HG03575 (cell line): ENCODE measurements around the gene GDI2.

Source experiments
- ATAC-seq: cut with Tn5 transposase; IDR thresholded peaks from one replicate; pipeline ENCODE4 v1.9.1; 2021; ENCODE audit not compliant: unreplicated experiment, insufficient number of reproducible peaks, low FRiP score; ENCODE audit errors: extremely low read depth

Gene GDI2

DNA sequence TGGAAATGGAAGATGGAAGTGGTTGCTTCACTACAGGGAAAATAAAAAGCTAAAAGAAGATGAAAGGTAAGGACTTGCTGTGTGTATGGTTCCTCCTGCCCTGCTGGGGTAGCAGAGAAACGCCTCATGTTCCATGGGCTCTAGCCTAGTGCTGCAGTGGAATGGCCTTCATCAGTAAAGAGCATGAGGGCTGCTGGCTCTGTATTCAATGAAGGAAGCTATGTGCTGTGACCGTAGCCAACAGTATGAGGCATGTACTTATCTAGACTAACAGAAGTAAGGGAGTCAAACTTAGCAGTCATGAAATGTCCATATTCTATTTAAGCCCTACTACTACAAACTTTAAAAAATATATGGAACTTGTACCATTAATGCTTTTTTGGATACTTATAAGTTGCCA lies 54.3 kb downstream of the GDI2 start:
- no peak for ATAC-seq

GRCh38 chr10:5757766-5758517 lies 55.3 kb downstream of the GDI2 start:
- ATAC-seq = no peak

- no peak for ATAC-seq
Measured at GRCh38 chr10:5752301-5752871, 60.8 kb downstream of the GDI2 start.

DNA sequence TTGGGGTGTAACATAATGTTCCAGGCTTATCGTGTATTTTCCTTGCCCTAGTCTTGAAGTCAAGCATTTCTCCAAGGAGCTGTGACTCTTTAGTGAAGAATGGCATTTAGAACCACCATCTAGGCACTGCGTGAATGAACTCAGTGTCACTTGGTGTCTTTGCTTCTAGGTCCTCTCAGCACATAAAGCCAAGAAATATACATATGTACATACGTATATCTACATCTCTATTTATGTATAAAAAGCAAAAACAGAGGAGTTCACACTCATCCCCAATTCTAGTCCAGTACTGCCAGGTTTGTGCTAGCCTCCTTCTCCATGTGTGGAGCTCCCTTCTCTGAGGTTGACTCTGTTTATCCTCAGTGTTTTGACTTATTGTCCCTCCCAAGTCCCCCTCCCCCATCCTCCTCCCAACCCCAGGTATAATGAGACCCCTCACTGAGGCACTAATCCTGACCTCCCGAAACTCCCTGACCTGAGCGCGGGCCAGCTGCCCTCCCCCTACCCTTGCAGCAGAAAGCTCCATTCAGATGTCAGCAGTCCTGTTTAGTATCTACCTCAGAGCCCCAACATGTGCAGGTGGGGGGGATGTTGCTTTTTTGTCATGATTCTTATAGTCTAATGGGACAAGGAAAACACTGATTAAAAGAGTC lies 61.5 kb downstream of the GDI2 start:
- ATAC-seq = no peak

DNA sequence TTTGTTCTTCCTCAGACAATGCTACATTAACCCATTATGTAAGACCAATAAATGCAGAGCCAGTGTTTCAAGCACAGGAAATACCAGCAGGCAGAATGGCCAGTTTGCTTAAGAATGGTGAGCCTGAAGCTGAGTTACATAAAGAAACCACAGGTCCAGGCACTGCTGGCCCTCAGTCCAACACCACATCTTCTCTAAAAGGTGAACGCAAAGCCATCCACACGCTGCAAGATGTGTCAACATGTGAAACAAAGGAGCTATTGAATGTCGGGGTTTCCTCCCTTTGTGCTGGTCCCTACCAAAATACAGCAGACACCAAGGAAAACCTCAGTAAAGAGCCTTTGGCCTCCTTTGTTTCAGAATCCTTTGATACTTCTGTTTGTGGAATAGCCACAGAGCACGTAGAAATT lies 64.8 kb downstream of the GDI2 start:
- ATAC-seq = no peak

GRCh38 chr10:5746197-5746596 lies 67.0 kb downstream of the GDI2 start:
- no peak for ATAC-seq

DNA sequence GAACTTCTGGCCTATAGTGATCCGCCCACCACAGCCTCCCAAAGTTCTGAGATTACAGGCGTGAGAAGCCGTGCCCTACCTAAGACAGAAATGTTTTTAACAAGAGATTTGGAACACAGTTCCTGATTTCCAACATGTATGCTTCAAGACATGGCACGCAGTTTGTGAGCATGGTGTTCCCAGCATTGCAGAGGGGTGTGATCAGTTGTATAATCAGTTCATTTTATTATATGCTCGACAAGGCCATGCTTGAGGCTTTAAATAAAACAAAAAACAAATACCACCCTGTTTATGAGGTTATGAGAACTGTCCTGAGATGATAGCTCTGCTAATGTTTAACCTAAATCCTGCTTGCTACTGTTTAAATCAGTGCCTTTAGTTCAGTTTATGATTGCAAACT lies 68.4 kb downstream of the GDI2 start:
- ATAC-seq = no peak

GRCh38 chr10:5743736-5744135 lies 69.5 kb downstream of the GDI2 start:
- ATAC-seq = no peak

DNA sequence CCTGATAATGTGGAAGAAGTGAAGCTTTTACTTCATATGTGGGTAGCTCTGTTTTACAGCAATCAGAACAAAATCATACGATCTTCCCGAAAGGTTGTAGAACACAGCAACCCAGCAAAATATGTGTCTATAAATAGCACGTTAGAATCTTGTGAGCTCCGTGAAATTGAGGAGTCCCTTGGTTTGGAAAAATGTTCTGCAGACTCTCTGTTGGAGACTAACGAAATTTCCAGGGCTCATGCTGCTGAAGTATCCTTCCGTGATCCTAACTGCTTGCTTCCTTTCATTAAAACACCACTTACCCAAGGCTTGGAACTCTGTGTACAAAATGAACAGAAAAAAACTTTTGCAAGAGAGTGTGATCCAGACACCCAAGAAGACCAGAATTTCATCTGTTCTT lies 71.1 kb downstream of the GDI2 start:
- no peak for ATAC-seq

DNA sequence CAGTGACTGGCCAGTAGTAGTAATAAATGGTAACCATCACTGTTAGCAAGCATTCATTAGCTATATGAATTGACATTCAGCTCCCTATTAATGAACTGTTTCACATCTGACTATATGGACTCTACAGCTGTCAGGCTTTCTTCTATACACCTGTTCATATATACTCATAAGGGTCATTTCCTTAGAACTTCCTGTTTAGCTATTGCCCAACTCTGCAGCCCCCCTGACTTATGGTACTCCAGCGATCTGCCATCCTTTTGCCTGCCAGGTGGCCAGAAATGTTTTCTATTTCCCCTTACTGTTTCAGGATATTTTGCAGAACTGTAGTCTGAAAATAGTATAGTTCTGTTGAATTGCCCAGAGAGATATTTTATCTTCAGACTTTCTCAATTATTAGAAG lies 72.0 kb downstream of the GDI2 start:
- no peak for ATAC-seq

GRCh38 chr10:5738427-5738826 lies 74.8 kb downstream of the GDI2 start:
- ATAC-seq = no peak

DNA sequence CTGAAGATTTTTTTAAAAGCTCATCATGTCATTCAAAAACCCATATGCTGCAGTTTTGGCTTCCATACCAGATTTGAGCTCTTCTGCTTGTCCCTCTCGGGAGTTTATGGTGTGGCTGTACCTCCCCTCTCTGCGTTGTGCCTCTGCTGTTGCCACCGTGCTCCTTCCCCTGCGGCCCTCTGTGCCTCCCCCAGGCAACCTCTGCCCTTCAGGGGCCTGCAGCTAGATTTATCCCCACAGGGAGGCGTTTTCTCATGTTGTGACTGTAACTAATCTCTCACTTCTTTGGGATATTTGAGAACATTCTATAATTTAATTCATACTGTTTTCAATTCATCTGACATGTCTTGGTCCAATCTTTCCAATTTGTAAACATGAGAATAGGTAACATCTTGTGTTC lies 75.9 kb downstream of the GDI2 start:
- ATAC-seq = no peak

DNA sequence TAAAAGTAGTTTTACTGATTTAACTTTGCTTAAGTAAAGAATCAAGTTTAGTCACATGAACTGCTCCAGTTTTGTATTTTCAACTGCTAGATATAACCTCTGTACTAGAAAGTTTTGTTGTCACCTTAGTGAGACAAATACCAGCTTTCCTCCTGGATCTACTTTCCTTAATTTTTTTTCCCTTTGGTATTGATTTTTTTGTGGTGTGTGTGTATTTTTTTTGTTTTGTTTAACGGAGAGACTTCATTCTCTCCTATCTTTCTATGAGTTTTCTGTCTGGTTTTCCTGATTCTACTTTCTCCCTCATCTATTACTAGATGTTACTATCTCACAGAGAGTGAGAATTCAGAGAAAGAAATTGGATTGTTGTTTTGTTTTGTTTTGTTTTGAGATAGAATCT lies 76.6 kb downstream of the GDI2 start:
- no peak for ATAC-seq

DNA sequence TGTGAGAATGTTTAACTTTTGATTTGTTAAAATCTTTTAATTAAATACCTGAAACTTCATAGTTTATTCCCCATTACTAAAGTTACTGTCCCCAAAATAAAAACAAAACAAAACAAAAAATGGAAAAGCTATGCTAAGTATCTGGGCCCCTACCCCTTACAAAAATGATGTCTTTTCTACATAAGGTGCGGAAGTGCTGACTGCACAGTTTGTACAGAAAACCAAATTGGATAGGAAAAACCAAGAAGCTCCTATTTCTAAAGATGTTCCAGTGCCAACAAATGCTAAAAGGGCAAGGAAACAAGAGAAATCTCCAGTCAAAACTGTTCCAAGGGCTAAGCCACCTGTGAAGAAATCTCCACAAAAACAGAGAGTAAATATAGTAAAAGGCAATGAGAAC lies 78.1 kb downstream of the GDI2 start:
- ATAC-seq = no peak

DNA sequence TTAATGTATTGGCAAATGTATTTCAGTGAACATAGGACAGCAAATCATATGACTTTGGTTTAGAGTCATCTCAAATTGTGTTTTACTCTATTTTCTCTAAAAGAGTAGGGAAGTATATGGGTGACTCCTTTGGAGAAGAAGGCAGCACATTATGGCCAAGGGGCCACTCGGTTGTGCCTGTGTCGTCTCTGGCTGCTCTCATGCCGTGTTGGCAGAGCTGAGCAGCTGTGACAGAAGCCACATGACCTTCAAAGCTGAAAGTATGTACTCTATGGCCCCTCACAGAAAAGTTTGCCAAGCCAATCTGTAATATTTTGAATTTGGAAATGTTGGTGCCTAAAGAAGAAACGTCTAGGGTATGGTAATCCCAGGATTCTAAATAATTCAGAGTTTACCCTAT lies 81.1 kb downstream of the GDI2 start:
- no peak for ATAC-seq

DNA sequence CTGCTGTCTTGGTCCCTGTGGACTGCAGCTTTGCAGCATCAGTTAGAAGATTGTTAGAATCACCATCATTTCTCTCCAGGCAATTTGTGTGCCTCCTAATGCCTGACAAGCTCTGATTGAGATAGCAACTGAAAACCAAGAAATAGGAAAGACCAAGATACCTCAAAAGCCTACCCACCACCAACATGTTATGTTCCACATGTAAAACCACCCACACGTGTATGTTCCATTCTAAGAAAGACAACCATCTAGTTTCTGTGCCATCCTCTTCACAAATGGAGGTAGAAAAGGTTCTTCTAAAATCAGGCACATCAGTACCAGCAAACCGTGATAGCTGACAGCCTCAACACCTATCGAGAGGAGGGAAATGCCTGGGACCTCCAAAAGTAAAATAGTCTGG lies 81.7 kb downstream of the GDI2 start:
- ATAC-seq = no peak

GRCh38 chr10:5730766-5731165 lies 82.5 kb downstream of the GDI2 start:
- no peak for ATAC-seq

DNA sequence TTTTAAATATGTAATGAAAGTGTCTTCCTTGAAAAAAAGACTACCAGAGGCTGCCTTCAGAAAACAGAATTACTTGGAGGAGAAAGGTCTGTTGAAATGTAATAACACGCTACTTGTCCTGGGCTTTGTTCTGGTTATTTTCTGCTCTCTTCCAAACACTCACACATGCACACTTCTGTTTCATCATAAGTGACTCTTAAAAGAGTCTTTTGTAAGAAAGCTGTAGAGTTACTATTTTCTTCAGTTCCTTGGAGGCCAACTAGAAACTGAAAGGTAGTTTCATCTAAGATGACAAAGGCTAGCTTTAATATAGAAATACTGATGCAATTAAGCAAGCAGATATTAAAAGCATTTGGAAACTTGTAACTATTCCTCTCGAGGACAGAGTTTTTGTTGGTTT lies 89.5 kb downstream of the GDI2 start:
- ATAC-seq = no peak

DNA sequence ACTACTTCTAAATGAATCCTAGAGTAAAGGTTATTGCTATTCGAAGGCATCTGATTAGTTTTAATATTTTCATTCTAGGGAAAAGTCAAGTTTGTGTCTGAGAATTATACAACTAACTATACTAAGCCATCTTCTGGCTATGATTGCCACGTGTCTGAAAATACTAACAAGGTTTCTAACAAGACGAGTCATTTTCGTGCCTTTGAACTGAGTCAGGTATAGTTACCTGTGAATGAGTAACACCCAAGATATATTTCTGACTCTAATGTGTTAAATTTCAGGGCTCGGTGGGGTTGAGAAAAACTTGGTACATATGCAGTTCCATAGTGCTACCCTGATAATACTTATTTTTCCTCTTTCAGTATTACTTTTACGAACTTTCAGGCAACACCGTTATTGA lies 93.1 kb downstream of the GDI2 start:
- ATAC-seq = no peak

- no peak for ATAC-seq
Measured at GRCh38 chr10:5719546-5719945, 93.7 kb downstream of the GDI2 start.
